Rectal smooth muscle tissue (tissue), 1 donor: Measurements from ENCODE around the gene KRT83.

Experiments used
- H3K27ac ChIP-seq: one replicate; pipeline ENCODE4 v1.7.0; 2013; ENCODE audit warnings: low read depth, low read length, inconsistent platforms
- H3K27me3 ChIP-seq: one replicate; pipeline ENCODE4 v1.7.0; 2013; ENCODE audit warnings: low read length; ENCODE audit not compliant: control insufficient read depth, insufficient read depth
- H3K36me3 ChIP-seq: one replicate; pipeline ENCODE4 v1.7.0; 2013; ENCODE audit warnings: low read length; ENCODE audit not compliant: control insufficient read depth, insufficient read depth
- H3K4me1 ChIP-seq: one replicate; pipeline ENCODE4 v1.7.0; 2013; ENCODE audit warnings: low read length; ENCODE audit not compliant: control insufficient read depth, insufficient read depth
- H3K4me3 ChIP-seq: one replicate; pipeline ENCODE4 v1.7.0; 2013; ENCODE audit warnings: low read length
- H3K9ac ChIP-seq: one replicate; pipeline ENCODE4 v1.7.0; 2013; ENCODE audit warnings: low read length

Gene KRT83

GRCh38 chr12:52267699-52268098 lies 53.5 kb downstream of the KRT83 start:
- H3K4me3 ChIP-seq, result no peak overlapping the region
- H3K9ac ChIP-seq, result no peak overlapping the region
- H3K27me3 ChIP-seq, result no peaks in the 10 kb centered on the region
- no peak overlapping the region for H3K27ac ChIP-seq
- H3K4me1 ChIP-seq, result no peaks in the 10 kb centered on the region
- no peaks in the 10 kb centered on the region for H3K36me3 ChIP-seq

DNA sequence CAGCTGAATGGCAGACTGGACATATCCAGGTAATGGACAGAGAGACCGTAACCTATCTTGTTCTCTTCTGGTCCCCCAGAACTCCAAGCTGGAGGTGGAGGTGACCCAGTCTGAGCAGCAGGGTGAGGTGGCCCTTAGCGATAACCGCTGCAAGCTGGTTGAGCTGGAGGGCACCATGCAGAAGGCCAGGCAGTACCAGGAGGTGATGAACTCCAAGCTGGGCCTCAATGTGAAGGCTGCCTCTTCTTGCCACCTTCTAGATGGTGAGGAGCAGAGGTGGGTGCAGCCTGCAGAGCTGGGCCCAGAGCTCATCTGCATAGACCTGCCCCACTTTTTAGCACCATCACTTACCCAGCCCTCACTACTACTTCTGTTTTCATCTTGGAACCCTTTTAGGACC lies 53.9 kb downstream of the KRT83 start:
- H3K9ac ChIP-seq, result no peak overlapping the region
- no peak overlapping the region for H3K4me3 ChIP-seq
- H3K36me3 ChIP-seq, result no peaks in the 10 kb centered on the region
- no peaks in the 10 kb centered on the region for H3K27me3 ChIP-seq
- H3K4me1 ChIP-seq, result no peaks in the 10 kb centered on the region
- no peak overlapping the region for H3K27ac ChIP-seq

DNA sequence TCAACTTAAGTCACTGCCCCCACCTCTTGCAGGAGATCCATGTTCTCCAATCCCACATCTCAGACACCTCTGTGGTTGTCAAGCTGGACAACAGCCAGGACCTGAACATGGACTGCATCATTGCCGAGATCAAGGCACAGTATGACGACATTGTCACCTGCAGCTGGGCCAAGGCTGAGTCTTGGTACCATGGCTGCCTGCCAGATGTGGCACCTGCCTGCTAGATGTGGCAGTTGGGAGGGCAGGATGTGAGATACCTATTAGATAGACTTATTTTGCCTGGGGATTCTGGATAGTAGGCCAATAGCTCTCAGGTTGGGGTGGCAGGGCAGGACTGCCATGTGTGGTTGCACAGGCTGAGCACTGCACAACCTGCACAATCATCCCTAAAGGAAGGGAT lies 54.7 kb downstream of the KRT83 start:
- Histone ChIP-seq H3K27ac (no peak overlapping the region), H3K4me3 (no peak overlapping the region), H3K27me3 (no peaks in the 10 kb centered on the region), H3K9ac (no peak overlapping the region), H3K36me3 (no peaks in the 10 kb centered on the region), H3K4me1 (no peaks in the 10 kb centered on the region)

- no peaks in the 10 kb centered on the region for H3K4me1 ChIP-seq
- H3K4me3 ChIP-seq, result no peak overlapping the region
- H3K36me3 ChIP-seq, result no peaks in the 10 kb centered on the region
- no peak overlapping the region for H3K9ac ChIP-seq
- no peaks in the 10 kb centered on the region for H3K27me3 ChIP-seq
- H3K27ac ChIP-seq, result no peak overlapping the region
Measured at GRCh38 chr12:52264435-52264825, 56.8 kb downstream of the KRT83 start.
